HG03103 (cell line): ENCODE data around the gene ZDHHC18.
A peak's percentile ranks its signal among the peaks of the same experiment; 100 is the strongest.

Experiments used
- ATAC-seq: cut with Tn5 transposase; IDR thresholded peaks from one replicate; pipeline ENCODE4 v1.9.1; 2021; ENCODE audit warnings: low read depth; ENCODE audit not compliant: unreplicated experiment

Gene ZDHHC18

GRCh38 chr1:26826261-26827105 is at the start of gene ZDHHC18:
TSS of gene ZDHHC18 (plus strand) at chr1:26826688. CDS start at chr1:26826805, 117 bp downstream.
- ATAC-seq, result peak; percentile 43

- ATAC-seq, result no peak
Observed at GRCh38 chr1:26779098-26779668, 47.3 kb upstream of the ZDHHC18 start.

- ATAC-seq, result no peak
Observed at GRCh38 chr1:26780344-26780957, 46.0 kb upstream of the ZDHHC18 start.

- ATAC-seq, result no peak
Observed at GRCh38 chr1:26781206-26781825, 45.2 kb upstream of the ZDHHC18 start.

GRCh38 chr1:26782521-26783212 is 43.8 kb upstream of the ZDHHC18 start:
- ATAC-seq, result no peak

- ATAC-seq, result no peak
Observed at GRCh38 chr1:26783646-26784022, 42.9 kb upstream of the ZDHHC18 start.

GRCh38 chr1:26784023-26784871 is 42.2 kb upstream of the ZDHHC18 start:
- ATAC-seq, result no peak

GRCh38 chr1:26784886-26785285 is 41.6 kb upstream of the ZDHHC18 start:
- ATAC-seq, result no peak

- ATAC-seq, result no peak
Observed at GRCh38 chr1:26785611-26786436, 40.7 kb upstream of the ZDHHC18 start.

GRCh38 chr1:26786437-26787380 is 39.8 kb upstream of the ZDHHC18 start:
- ATAC-seq, result no peak

GRCh38 chr1:26787381-26787705 is 39.1 kb upstream of the ZDHHC18 start:
- ATAC-seq, result peak; percentile 25

GRCh38 chr1:26787706-26788514 is 38.6 kb upstream of the ZDHHC18 start, which contains the start of gene PIGV:
TSS of gene PIGV (plus strand) at chr1:26787950. CDS start at chr1:26790816, 2,866 bp downstream.
- ATAC-seq, result peak; percentile 46

GRCh38 chr1:26788515-26788785 is 38.0 kb upstream of the ZDHHC18 start:
- no peak for ATAC-seq

GRCh38 chr1:26788836-26789611 is 37.5 kb upstream of the ZDHHC18 start:
- no peak for ATAC-seq

GRCh38 chr1:26789612-26789865 is 36.9 kb upstream of the ZDHHC18 start:
- ATAC-seq, result no peak

- no peak for ATAC-seq
Observed at GRCh38 chr1:26789931-26790330, 36.6 kb upstream of the ZDHHC18 start.

- no peak for ATAC-seq
Observed at GRCh38 chr1:26790551-26790953, 35.9 kb upstream of the ZDHHC18 start.
